Activated T-helper 2 cell treated with anti-CD3 and anti-CD28 coated beads, Interferon-gamma antibody, Interleukin-2, Interleukin-4, amounts not matched to agents 10 μg/mL and 5 μg/mL and 100 μg/mL, durations not matched to agents 14 hours and 24 hours and 36 hours (primary cell): ENCODE data around the gene LMO3. TPM values are rescaled to one million over a fixed set of nuclear protein-coding genes. Genes with fewer than 3 reads are reported as not detected.

Experiments
- DNase-seq: peaks from one replicate; pipeline ENCODE4 v3.0.0; 2021; ENCODE audit warnings: low spot score
- H3K27ac Mint-ChIP-seq: one replicate; pipeline ENCODE4 v1.8.0; 2021; ENCODE audit warnings: mixed read lengths
- H3K27me3 Mint-ChIP-seq: one replicate; pipeline ENCODE4 v1.8.0; 2021; ENCODE audit warnings: low read depth, mixed read lengths
- H3K36me3 Mint-ChIP-seq: one replicate; pipeline ENCODE4 v1.8.0; 2021; ENCODE audit warnings: low read depth, mixed read lengths
- H3K4me1 Mint-ChIP-seq: one replicate; pipeline ENCODE4 v1.8.0; 2021; ENCODE audit warnings: low read depth, mixed read lengths
- H3K4me3 Mint-ChIP-seq: one replicate; pipeline ENCODE4 v1.8.0; 2021; ENCODE audit warnings: low read depth, mild to moderate bottlenecking, moderate library complexity, mixed read lengths
- H3K9me3 Mint-ChIP-seq: one replicate; pipeline ENCODE4 v1.8.0; 2021; ENCODE audit warnings: mixed read lengths
- intact Hi-C: fragments of 100-400 bp; cut with micrococcal nuclease; formaldehyde crosslinking; loops from one replicate; pipeline ENCODE4 v1.15.1; 2023
- total RNA-seq: library from RNA; stranded (reverse); gene quantifications from 2 replicates; pipeline ENCODE4 v1.2.3, GENCODE V29; 2022

The LMO3 gene
- total RNA-seq, 1 donor from 2014 or later, result not detected

- intact Hi-C loops, result no loop called here
- Mint-ChIP-seq H3K27me3 (no peaks in the 10 kb centered on the region), H3K4me3 (no peak overlapping the region), H3K4me1 (peaks cover 1% of the 10 kb centered on the region), H3K36me3 (no peaks in the 10 kb centered on the region), H3K9me3 (peaks cover 16% of the 10 kb centered on the region), H3K27ac (no peak overlapping the region)
- DNase-seq, result no peak
Observed at GRCh38 chr12:16523284-16523950, 82.5 kb downstream of the LMO3 start.

- Mint-ChIP-seq H3K36me3 (no peaks in the 10 kb centered on the region), H3K27me3 (no peaks in the 10 kb centered on the region), H3K4me3 (no peak overlapping the region), H3K9me3 (peaks cover 26% of the 10 kb centered on the region), H3K27ac (no peak overlapping the region), H3K4me1 (peaks cover 1% of the 10 kb centered on the region)
- no peak for DNase-seq
- intact Hi-C loops, result no loop called here
Observed at GRCh38 chr12:16520328-16520727, 85.6 kb downstream of the LMO3 start.

GRCh38 chr12:16515666-16516065 is 90.3 kb downstream of the LMO3 start:
- Mint-ChIP-seq H3K9me3 (peaks cover 29% of the 10 kb centered on the region), H3K4me3 (no peak overlapping the region)

GRCh38 chr12:16513231-16513630 is 92.7 kb downstream of the LMO3 start:
- no peak overlapping the region for H3K4me3 Mint-ChIP-seq
- H3K27ac Mint-ChIP-seq, result no peak overlapping the region
- intact Hi-C loops, result no loop called here
- no peaks in the 10 kb centered on the region for H3K4me1 Mint-ChIP-seq
- H3K27me3 Mint-ChIP-seq, result no peaks in the 10 kb centered on the region
- no peak for DNase-seq
- peaks cover 28% of the 10 kb centered on the region for H3K9me3 Mint-ChIP-seq
- H3K36me3 Mint-ChIP-seq, result no peaks in the 10 kb centered on the region

More at GRCh38 chr12:16515666-16516065, 90.3 kb downstream of the LMO3 start:
- DNase-seq, result no peak
- intact Hi-C loops, result no loop called here
- Mint-ChIP-seq H3K36me3 (no peaks in the 10 kb centered on the region), H3K27ac (no peak overlapping the region), H3K27me3 (no peaks in the 10 kb centered on the region), H3K4me1 (no peaks in the 10 kb centered on the region)

- H3K27ac Mint-ChIP-seq, result no peak overlapping the region
- no peaks in the 10 kb centered on the region for H3K36me3 Mint-ChIP-seq
- no peak overlapping the region for H3K4me3 Mint-ChIP-seq
- no peak for DNase-seq
- no peaks in the 10 kb centered on the region for H3K4me1 Mint-ChIP-seq
- intact Hi-C loops, result no loop called here
- H3K9me3 Mint-ChIP-seq, result peaks cover 20% of the 10 kb centered on the region
- no peaks in the 10 kb centered on the region for H3K27me3 Mint-ChIP-seq
Observed at GRCh38 chr12:16509411-16509810, 96.6 kb downstream of the LMO3 start.

- no peaks in the 10 kb centered on the region for H3K36me3 Mint-ChIP-seq
- no peaks in the 10 kb centered on the region for H3K27me3 Mint-ChIP-seq
- intact Hi-C loops, result no loop called here
- H3K4me3 Mint-ChIP-seq, result no peak overlapping the region
- no peak for DNase-seq
- H3K27ac Mint-ChIP-seq, result no peak overlapping the region
- peaks cover 12% of the 10 kb centered on the region for H3K9me3 Mint-ChIP-seq
- no peaks in the 10 kb centered on the region for H3K4me1 Mint-ChIP-seq
Observed at GRCh38 chr12:16506394-16506793, 99.6 kb downstream of the LMO3 start.

GRCh38 chr12:16504200-16504599 is 101.8 kb downstream of the LMO3 start:
- intact Hi-C loops, result no loop called here
- DNase-seq, result no peak
- Mint-ChIP-seq H3K27ac (no peak overlapping the region), H3K36me3 (no peaks in the 10 kb centered on the region), H3K4me1 (no peaks in the 10 kb centered on the region), H3K9me3 (peaks cover 13% of the 10 kb centered on the region), H3K27me3 (no peaks in the 10 kb centered on the region), H3K4me3 (no peak overlapping the region)

- Mint-ChIP-seq H3K9me3 (peaks cover 8% of the 10 kb centered on the region), H3K4me1 (no peaks in the 10 kb centered on the region), H3K27me3 (no peaks in the 10 kb centered on the region), H3K36me3 (no peaks in the 10 kb centered on the region), H3K27ac (no peak overlapping the region), H3K4me3 (no peak overlapping the region)
- DNase-seq, result no peak
- intact Hi-C loops, result no loop called here
Observed at GRCh38 chr12:16499611-16500010, 106.4 kb downstream of the LMO3 start.
